CD4-positive, alpha-beta T cell treated with Interleukin-1 beta for 1 hour (primary cell): ENCODE results near the gene CDK5.

ENCODE experiments used
- DNase-seq, 2 donors: peaks; one replicate each; pipeline ENCODE4 v3.0.0-alpha.2; 2020 to 2022

Gene CDK5

DNA sequence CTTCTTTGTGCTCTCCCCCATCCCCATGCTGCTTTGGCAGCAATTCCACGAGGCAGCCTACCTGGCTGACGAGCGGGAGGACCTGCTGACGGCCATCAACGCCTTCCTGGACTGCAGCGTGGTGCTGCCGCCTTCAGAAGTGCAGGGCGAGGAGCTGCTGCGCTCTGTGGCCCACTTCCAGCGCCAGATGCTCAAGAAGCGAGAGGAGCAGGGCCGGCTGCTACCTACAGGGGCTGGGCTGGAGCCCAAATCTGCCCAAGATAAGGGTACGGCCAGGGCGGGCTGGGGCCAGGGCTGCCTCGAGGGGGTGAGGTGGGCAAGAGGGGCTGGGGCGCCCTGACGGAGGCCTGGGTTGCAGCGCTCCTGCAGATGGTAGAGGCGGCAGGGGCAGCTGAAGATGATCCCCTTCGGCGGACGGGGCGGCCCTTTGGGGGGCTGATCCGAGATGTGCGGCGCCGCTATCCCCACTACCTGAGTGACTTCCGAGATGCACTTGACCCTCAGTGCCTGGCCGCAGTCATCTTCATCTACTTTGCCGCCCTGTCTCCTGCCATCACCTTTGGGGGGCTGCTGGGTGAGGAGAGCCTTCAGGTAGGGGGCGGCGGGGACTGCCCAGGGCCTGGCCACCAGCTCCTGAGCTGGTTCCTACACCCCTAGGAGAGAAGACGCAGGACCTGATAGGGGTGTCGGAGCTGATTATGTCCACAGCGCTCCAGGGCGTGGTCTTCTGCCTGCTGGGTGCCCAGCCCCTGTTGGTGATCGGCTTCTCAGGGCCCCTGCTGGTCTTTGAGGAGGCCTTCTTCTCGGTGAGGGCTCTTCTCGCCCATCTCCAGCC, 13.6 kb upstream of the CDK5 start:
- DNase-seq: no peak

DNA sequence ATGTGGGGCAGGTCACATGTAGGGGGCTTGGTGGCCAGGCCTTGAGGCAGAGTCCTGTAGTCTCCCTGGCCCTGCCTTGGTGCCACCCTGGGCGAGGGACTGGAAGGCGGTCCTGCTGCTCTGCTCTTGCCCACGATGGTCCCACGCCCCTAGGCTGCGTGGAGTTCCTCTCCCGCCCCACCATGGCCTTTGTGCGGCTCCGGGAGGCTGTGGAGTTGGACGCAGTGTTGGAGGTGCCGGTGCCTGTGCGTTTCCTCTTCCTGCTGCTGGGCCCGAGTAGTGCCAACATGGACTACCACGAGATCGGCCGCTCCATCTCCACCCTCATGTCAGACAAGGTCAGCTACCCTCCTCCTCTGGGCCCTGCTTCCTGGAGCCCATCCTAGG, 12.9 kb upstream of the CDK5 start:
- no peak for DNase-seq

DNA sequence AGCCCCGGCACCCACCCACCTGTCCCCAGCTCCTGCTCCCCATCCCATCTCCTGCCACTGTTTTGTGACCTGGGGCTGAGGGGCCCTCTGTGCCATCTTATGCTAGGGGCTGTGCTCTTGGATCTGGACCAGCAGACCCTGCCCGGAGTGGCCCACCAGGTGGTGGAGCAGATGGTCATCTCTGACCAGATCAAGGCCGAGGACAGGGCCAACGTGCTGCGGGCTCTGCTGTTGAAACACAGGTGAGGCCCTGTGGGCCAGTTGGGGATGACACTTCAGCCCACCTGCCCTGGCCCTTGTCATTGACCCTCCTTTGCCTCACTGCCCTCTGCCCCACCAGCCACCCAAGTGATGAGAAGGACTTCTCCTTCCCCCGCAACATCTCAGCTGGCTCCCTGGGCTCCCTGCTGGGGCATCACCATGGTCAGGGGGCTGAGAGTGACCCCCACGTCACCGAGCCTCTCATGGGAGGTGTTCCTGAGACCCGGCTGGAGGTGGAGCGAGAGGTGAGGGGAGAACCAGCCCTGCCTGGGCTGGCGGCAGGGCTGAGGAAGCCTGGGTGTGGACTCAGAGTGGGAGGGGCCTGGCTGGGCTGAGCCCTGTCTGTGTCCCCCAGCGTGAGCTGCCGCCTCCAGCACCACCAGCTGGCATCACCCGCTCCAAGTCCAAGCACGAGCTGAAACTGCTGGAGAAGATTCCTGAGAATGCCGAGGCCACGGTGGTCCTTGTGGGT, 12.3 kb upstream of the CDK5 start:
- no peak for DNase-seq

GRCh38 chr7:151068069-151068773, 10.5 kb upstream of the CDK5 start:
- no peak for DNase-seq

- DNase-seq: no peak
Measured at GRCh38 chr7:151066273-151066974, 8.7 kb upstream of the CDK5 start.

DNA sequence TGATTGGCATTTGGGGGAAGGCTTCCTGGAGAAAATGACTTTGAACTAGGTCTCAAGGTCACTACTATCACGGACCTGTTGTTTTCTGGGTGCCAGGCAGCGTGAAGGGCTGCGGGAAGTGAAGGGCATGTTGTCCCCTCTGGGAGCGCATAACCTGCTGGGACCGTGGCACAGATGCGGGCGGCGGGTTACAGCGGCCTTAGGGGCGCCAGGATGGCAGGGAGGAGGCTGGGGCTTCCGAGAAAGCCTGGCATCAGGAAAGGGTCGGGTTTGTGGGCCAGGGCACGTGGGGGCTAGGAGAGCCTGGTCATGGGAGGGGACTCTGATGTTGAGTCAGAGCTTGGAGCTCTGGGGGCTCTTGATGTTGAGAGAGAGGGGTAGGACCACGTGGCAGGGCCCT, 7.8 kb upstream of the CDK5 start:
- DNase-seq: no peak

DNA sequence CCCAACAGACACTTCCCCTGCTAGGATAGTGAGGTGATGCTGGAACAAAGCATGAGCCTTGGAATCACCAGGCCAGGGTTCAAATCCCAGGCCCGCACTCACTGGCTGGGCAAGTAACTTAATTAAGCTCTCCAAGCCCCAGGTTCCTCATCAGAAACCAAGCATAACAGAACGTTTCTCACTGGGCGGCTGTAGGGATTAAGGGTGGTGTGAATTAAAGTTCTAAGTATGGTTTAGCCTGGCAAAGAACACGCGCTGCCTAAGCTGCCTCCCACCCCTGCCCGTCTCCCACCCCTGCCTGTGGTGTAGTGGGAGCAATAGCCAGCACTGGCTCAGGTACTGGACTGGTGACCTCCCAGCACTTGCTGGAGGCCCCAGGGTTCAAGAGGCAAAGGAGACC, 7.3 kb upstream of the CDK5 start:
- no peak for DNase-seq

DNA sequence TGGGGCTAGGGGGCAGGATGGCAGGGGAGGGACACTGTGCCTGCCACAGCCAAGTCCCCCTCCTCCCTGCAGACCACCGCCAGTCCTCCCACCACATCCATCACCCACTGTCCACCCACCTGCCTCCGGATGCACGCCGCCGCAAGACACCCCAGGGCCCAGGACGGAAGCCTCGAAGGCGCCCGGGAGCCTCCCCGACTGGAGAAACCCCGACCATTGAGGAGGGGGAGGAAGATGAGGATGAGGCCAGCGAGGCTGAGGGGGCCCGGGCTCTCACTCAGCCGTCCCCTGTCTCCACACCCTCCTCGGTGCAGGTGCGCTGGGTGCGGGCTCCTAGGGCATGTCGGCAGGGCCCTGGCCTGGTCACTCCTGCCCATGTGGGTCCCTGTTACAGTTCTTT, 6.8 kb upstream of the CDK5 start:
- DNase-seq: no peak

GRCh38 chr7:151063212-151063561, 5.5 kb upstream of the CDK5 start:
- no peak for DNase-seq

- no peak for DNase-seq
Measured at GRCh38 chr7:151062399-151063211, 4.9 kb upstream of the CDK5 start.

- no peak for DNase-seq
Measured at GRCh38 chr7:151062111-151062398, 4.4 kb upstream of the CDK5 start.

GRCh38 chr7:151061213-151062110, 3.8 kb upstream of the CDK5 start:
- no peak for DNase-seq

DNA sequence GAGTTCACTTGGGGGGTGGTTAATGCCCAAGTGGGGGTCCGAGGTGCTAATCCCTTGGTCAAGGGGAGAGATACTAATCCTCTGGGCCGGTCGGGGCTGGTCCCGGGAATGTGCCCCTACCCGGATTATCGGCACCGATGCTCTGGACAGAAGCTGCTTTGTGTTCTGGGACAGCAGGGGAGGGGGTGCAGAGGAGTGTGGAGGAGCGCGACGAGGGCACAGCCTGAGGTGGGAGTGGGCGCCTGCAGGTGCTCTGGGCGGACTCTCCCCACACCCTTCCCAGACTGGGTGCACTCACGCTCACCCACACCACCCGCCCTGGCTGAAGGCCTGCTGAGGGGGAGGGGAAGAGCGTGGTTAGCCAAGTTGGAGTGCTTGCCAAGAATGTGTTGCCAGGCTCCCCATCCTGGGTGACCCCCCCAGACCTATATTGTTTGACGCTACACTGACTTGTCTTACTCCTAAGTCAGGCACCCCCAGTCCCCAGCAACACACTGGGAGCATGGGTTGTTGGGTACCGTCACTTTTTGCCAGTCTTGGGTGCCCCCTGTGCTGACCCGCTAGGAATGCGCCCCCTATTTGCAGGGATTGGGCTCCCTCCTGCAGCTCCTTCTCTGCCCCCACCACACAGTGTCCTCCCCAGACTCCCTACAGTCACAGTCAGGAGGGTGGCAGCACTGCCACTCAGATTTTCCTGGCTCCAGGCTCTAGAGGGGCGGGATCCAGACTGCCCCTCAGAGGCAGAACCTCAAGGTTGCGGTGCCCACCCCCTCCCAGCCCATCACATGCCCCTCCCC, 2.9 kb upstream of the CDK5 start:
- DNase-seq: no peak

- no peak for DNase-seq
Measured at GRCh38 chr7:151060113-151060415, 2.4 kb upstream of the CDK5 start.

GRCh38 chr7:151059367-151060112, 1.8 kb upstream of the CDK5 start, which contains the start of gene SLC4A2:
TSS of gene SLC4A2 (plus strand) at chr7:151059589. CDS start at chr7:151061988, 2,399 bp downstream.
- DNase-seq: peak; percentile 69 to 72

DNA sequence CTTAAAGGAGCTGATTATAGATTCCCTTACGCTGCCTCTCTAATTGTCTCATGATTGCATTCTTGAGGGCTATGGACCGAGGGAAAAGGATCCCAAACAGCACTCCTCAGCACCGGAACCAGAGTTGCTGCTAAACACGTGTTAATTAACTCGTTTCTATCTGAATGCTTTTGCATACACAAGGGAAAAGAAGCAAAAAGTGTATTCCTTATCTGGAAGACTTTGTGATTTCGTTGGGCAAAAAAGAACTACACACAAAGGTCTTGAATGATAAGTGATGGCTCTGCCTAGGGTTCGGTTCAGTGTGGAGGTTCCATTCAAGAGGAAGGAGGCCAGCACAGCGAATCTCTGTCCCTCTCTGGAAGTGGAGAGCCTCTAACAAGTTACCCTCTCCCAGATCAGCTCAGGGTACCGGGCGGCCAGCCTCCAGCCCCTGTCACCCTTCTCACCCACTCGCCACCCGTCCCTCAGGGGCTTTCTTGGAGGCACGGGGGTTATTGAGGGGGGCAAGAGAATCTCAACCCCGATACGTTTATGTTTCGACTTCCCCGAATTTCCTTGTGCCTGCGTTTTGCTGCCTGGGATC, 1.2 kb upstream of the CDK5 start:
- DNase-seq: peak in 1 of 2 donors; percentile 15

- DNase-seq: peak; percentile 98
Measured at GRCh38 chr7:151057989-151058780, 488 bp upstream of the CDK5 start.

GRCh38 chr7:151056666-151057505, 811 bp downstream of the CDK5 start:
- no peak for DNase-seq
